K562 (cell line): ENCODE results near the gene RALGPS1. TPM values are rescaled to one million over a fixed set of nuclear protein-coding genes. Genes with fewer than 3 reads are reported as not detected.

ENCODE experiments used
- CEBPZ ChIP-seq: fragments of 150-350 bp; IDR thresholded peaks from 2 replicates; pipeline ENCODE4 v1.6.1; 2014; ENCODE audit warnings: low read depth, mild to moderate bottlenecking, low read length, borderline replicate concordance
- E2F5 ChIP-seq: sonication (generic); formaldehyde crosslinking; IDR thresholded peaks from 2 replicates; pipeline ENCODE4 v1.8.0; 2022; ENCODE audit warnings: mild to moderate bottlenecking, missing genetic modification reagents
- ESRRA ChIP-seq: fragments of 450-650 bp; IDR thresholded peaks from 2 replicates; pipeline ENCODE4 v1.6.1; 2014; ENCODE audit warnings: low read depth, mild to moderate bottlenecking, moderate library complexity, borderline replicate concordance
- FOXA1 ChIP-seq: fragments of 450-650 bp; IDR thresholded peaks from 2 replicates; pipeline ENCODE4 v1.6.1; 2016; ENCODE audit warnings: mild to moderate bottlenecking, borderline replicate concordance
- HDAC2 ChIP-seq: fragments of 450-650 bp; IDR thresholded peaks from 2 replicates; pipeline ENCODE4 v1.6.1; 2016; ENCODE audit warnings: mild to moderate bottlenecking
- NEUROD1 ChIP-seq: fragments of 150-350 bp; IDR thresholded peaks from 2 replicates; pipeline ENCODE4 v1.6.1; 2014; ENCODE audit warnings: borderline replicate concordance, low read length, low read depth; ENCODE audit not compliant: partially characterized antibody
- POLR2B ChIP-seq: fragments of 450-650 bp; IDR thresholded peaks from 2 replicates; pipeline ENCODE4 v1.6.1; 2018; ENCODE audit warnings: low read depth; ENCODE audit not compliant: partially characterized antibody
- RBFOX2 ChIP-seq: fragments of 200-400 bp; formaldehyde crosslinking; IDR thresholded peaks from 2 replicates; pipeline ENCODE4 v1.6.1; 2017; ENCODE audit warnings: low read depth, mild to moderate bottlenecking, low read length, moderate library complexity
- RREB1 ChIP-seq: fragments of 250-450 bp; sonication (Bioruptor Pico); IDR thresholded peaks from 2 replicates; pipeline ENCODE4 v1.4.0; 2020
- SNRNP70 ChIP-seq: fragments of 200-400 bp; formaldehyde crosslinking; optimal IDR thresholded peaks from 2 replicates; pipeline ENCODE3; 2017; ENCODE audit warnings: low read depth, low read length
- SUPT5H ChIP-seq: fragments of 450-650 bp; IDR thresholded peaks from 2 replicates; pipeline ENCODE4 v1.6.1; 2016
- TCF7L2 ChIP-seq: fragments of 150-350 bp; IDR thresholded peaks from 2 replicates; pipeline ENCODE4 v1.6.1; 2016; ENCODE audit warnings: low read depth, mild to moderate bottlenecking, low read length, moderate library complexity
- ZBTB7A ChIP-seq: IDR thresholded peaks from 2 replicates; pipeline ENCODE4 v1.6.1; 2011; ENCODE audit warnings: low read depth, mild to moderate bottlenecking, low read length, moderate library complexity, borderline replicate concordance; ENCODE audit not compliant: control insufficient read depth
- ZFP30 ChIP-seq: fragments of 250-450 bp; sonication (Bioruptor Pico); IDR thresholded peaks from 2 replicates; pipeline ENCODE4 v1.8.0; 2022; ENCODE audit warnings: moderate library complexity, mild to moderate bottlenecking, inconsistent platforms, borderline replicate concordance
- ZNF24 ChIP-seq: fragments of 450-650 bp; IDR thresholded peaks from 2 replicates; pipeline ENCODE4 v1.6.1; 2016
- polyA plus RNA-seq, 8 experiments: library from polyadenylated mRNA; depleted of rRNA in 4 of 8; stranded (reverse) in 5 of 8; unstranded in 3 of 8; fragments of >200 nt; fragmentation: Nextera tagmentation in 2 of 8; fragmentation: Illumina TruSeq in 1 of 8; extraction: Ambion mirVana in 2 of 8; extraction: Trizol in 1 of 8; gene quantifications; 2 replicates each; pipeline versions ENCODE4 v1.2.1 to v1.2.3, GENCODE V29; 2011 to 2014; ENCODE audit warnings: inconsistent platforms in 1 of 8, missing spikeins in 1 of 8
- total RNA-seq, 7 experiments: library from RNA; depleted of rRNA in 6 of 7; stranded (reverse); fragments of >200 nt in 6 of 7; fragmentation: Illumina TruSeq in 2 of 7; extraction: Trizol in 2 of 7; gene quantifications; 2 replicates each; pipeline versions ENCODE4 v1.2.1 to v1.2.3, GENCODE V29; 2011 to 2021; ENCODE audit warnings: low replicate concordance in 1 of 7

The RALGPS1 gene
- total and polyA plus RNA-seq, 9 of the 15 experiments (the other 6 are each of a cell fraction or from before 2014, with no cell fraction given), result 0.04 to 2.6 (median 1.5) TPM

GRCh38 chr9:127244609-127245601 lies 330.3 kb downstream of the RALGPS1 start (continued):
- TF ChIP-seq E2F5 (CRISPR knock-in tag), result no peak
- peak; percentile 29; the same call in 1 of the 2 replicates for TF ChIP-seq ESRRA
- peak; percentile 88 for TF ChIP-seq ZNF24
- TF ChIP-seq POLR2B, result peak; percentile 79
- TF ChIP-seq RREB1, result 0 out of 2 replicates have a peak, but pooled peaks have one; percentile 31
- no peak for TF ChIP-seq HDAC2
- no peak for TF ChIP-seq FOXA1
- TF ChIP-seq TCF7L2, result no peak
- TF ChIP-seq ZFP30 (CRISPR knock-in tag), result no peak
- peak; percentile 81 for TF ChIP-seq SUPT5H
- TF ChIP-seq RBFOX2, result peak; percentile 93
- peak; percentile 59; the same call in 1 of the 2 replicates for TF ChIP-seq CEBPZ
- peak; percentile 74 for TF ChIP-seq NEUROD1
- TF ChIP-seq SNRNP70, result no peak
- TF ChIP-seq ZBTB7A, result 0 out of 2 replicates have a peak, but pooled peaks have one; percentile 24
